Fibroblast of lung (primary cell): Measurements from ENCODE around the gene ITPKA. TPM values are rescaled to one million over a fixed set of nuclear protein-coding genes. Genes with fewer than 3 reads are reported as not detected.
"Not testable (repeated sequence)": the region's sequence is repeated elsewhere in the genome, so short reads cannot be mapped to it uniquely, and the experiment has no call there.

Experiments used
- DNase-seq, 2 donors: peaks; one replicate each; pipeline versions ENCODE4 v3.0.0 to v3.0.0-alpha.2; 2010; ENCODE audit warnings: low read depth in 2 of 2
- H2AFZ ChIP-seq: 2 replicates; pipeline ENCODE4 v1.5.1; 2012; ENCODE audit warnings: low read length, control low read depth, inconsistent platforms
- H3K27ac ChIP-seq: 2 replicates; pipeline ENCODE4 v1.5.1; 2011; ENCODE audit warnings: low read length, control low read depth; ENCODE audit not compliant: insufficient read depth
- H3K27me3 ChIP-seq: 2 replicates; pipeline ENCODE4 v1.5.1; 2011; ENCODE audit warnings: mild to moderate bottlenecking, low read length; ENCODE audit not compliant: control insufficient read depth, insufficient read depth
- H3K36me3 ChIP-seq: 2 replicates; pipeline ENCODE4 v1.5.1; 2011; ENCODE audit warnings: low read length; ENCODE audit not compliant: control insufficient read depth, insufficient read depth
- H3K4me1 ChIP-seq: 2 replicates; pipeline ENCODE4 v1.5.1; 2011; ENCODE audit warnings: low read length; ENCODE audit not compliant: control insufficient read depth, insufficient read depth; ENCODE audit errors: extremely low read depth
- H3K4me2 ChIP-seq: 2 replicates; pipeline ENCODE4 v1.5.1; 2011; ENCODE audit warnings: low read length, control low read depth; ENCODE audit not compliant: insufficient read depth; ENCODE audit errors: extremely low read depth
- H3K4me3 ChIP-seq, 4 experiments: fragments of 200-600 bp in 1 of 4; sonication (generic) in 1 of 4; replicated peaks in 1 of 4; 2 replicates each; pipeline ENCODE4 v1.5.1; 2011 to 2016; ENCODE audit warnings: low read length in 4 of 4, low read depth in 3 of 4, mild to moderate bottlenecking in 3 of 4, control low read depth in 2 of 4, inconsistent platforms in 1 of 4, mixed read lengths in 1 of 4; ENCODE audit not compliant: insufficient read depth in 1 of 4; ENCODE audit errors: control extremely low read depth in 1 of 4
- H3K79me2 ChIP-seq: 2 replicates; pipeline ENCODE4 v1.5.1; 2012; ENCODE audit warnings: mild to moderate bottlenecking, low read length, inconsistent platforms; ENCODE audit not compliant: control insufficient read depth, insufficient read depth
- H3K9ac ChIP-seq: 2 replicates; pipeline ENCODE4 v1.5.1; 2011; ENCODE audit warnings: mild to moderate bottlenecking, low read length, control low read depth; ENCODE audit not compliant: insufficient read depth
- H3K9me3 ChIP-seq: 2 replicates; pipeline ENCODE4 v1.5.1; 2012; ENCODE audit warnings: low read depth, low read length; ENCODE audit not compliant: control insufficient read depth, insufficient read depth
- H4K20me1 ChIP-seq: 2 replicates; pipeline ENCODE4 v1.5.1; 2011; ENCODE audit warnings: low read length; ENCODE audit not compliant: control insufficient read depth, insufficient read depth; ENCODE audit errors: extremely low read depth
- EZH2 ChIP-seq: IDR thresholded peaks from 2 replicates; pipeline ENCODE4 v1.5.1; 2012; ENCODE audit warnings: low read length, control low read depth, mild to moderate bottlenecking; ENCODE audit errors: missing control alignments
- polyA plus RNA-seq, 2 donors: library from polyadenylated mRNA; depleted of rRNA in 1 of 2; stranded (reverse) in 1 of 2; unstranded in 1 of 2; fragments of >200 nt; gene quantifications; 2 replicates each; pipeline ENCODE4 v1.2.1, GENCODE V29; 2011 to 2012; ENCODE audit warnings: missing spikeins in 1 of 2
- total RNA-seq: library from RNA; depleted of rRNA; stranded (reverse); fragments of >200 nt; gene quantifications from 2 replicates; pipeline ENCODE4 v1.2.1, GENCODE V29; 2014
- TF ChIP-seq, protein P1 (sequence below), 2 donors: IDR thresholded peaks in 1 of 2; conservative IDR thresholded peaks in 1 of 2; 1 replicate in 1 of 2; 2 replicates in 1 of 2; pipeline ENCODE4 v1.5.1; 2011 to 2012; ENCODE audit warnings: low read length in 2 of 2, control low read depth in 1 of 2, inconsistent platforms in 1 of 2, low read depth in 1 of 2, mild to moderate bottlenecking in 1 of 2

ITPKA gene
- total and polyA plus RNA-seq, 2 donors (not counting 1 experiment from before 2014, with no cell fraction given) = 0.32 to 35.0 TPM

DNA sequence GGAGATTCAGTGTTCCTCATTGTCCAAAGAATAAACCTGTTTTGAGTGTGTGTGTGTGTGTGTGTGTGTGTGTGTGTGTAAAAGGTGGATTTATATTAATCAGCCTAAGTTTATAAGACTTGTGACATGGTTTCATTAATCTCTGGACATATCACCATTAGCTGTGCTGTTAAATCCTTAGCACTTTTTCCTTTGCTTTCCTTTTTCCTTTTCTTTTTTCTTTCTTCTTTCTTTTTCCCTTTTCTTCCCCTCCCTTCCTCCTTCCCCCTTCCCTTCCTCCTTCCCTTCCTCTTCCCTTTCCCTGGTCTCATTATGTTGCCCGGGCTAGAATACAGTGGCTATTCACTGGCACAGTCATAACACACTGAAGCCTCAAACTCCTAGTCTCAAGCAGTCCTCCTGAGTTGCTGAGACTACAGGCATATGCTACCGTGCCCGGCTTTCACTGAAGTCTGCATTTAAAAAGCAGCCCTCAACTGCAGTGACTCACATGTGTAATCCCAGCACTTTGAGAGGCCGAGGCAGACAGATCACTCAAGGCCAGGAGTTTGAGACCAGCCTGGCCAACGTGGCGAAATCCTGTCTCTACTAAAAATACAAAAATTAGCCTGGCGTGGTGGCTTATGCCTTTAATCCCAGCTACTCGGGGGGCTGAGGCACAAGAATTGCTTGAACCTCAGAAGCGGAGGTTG lies 28.6 kb upstream of the ITPKA start:
- Histone ChIP-seq H3K4me1 (no peaks in the 10 kb centered on the region), H3K27me3 (no peaks in the 10 kb centered on the region), H4K20me1 (no peaks in the 10 kb centered on the region), H3K9ac (no peak overlapping the region), H3K4me3 (no peak overlapping the region), H3K4me2 (no peak overlapping the region), H3K79me2 (no peaks in the 10 kb centered on the region), H2AFZ (no peak overlapping the region), H3K36me3 (peaks cover 1% of the 10 kb centered on the region), H3K9me3 (no peaks in the 10 kb centered on the region), H3K27ac (no peak overlapping the region)
- DNase-seq = no peak
- TF ChIP-seq, protein P1, sequence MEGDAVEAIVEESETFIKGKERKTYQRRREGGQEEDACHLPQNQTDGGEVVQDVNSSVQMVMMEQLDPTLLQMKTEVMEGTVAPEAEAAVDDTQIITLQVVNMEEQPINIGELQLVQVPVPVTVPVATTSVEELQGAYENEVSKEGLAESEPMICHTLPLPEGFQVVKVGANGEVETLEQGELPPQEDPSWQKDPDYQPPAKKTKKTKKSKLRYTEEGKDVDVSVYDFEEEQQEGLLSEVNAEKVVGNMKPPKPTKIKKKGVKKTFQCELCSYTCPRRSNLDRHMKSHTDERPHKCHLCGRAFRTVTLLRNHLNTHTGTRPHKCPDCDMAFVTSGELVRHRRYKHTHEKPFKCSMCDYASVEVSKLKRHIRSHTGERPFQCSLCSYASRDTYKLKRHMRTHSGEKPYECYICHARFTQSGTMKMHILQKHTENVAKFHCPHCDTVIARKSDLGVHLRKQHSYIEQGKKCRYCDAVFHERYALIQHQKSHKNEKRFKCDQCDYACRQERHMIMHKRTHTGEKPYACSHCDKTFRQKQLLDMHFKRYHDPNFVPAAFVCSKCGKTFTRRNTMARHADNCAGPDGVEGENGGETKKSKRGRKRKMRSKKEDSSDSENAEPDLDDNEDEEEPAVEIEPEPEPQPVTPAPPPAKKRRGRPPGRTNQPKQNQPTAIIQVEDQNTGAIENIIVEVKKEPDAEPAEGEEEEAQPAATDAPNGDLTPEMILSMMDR (conservative IDR thresholded peaks at IDR 0.05 in 1 of 2, IDR thresholded peaks at IDR 0.05 in 1 of 2; ENCODE audit: low read depth in 1 of 2, low read length in 2 of 2) = no peak
- TF ChIP-seq EZH2 = no peak

DNA sequence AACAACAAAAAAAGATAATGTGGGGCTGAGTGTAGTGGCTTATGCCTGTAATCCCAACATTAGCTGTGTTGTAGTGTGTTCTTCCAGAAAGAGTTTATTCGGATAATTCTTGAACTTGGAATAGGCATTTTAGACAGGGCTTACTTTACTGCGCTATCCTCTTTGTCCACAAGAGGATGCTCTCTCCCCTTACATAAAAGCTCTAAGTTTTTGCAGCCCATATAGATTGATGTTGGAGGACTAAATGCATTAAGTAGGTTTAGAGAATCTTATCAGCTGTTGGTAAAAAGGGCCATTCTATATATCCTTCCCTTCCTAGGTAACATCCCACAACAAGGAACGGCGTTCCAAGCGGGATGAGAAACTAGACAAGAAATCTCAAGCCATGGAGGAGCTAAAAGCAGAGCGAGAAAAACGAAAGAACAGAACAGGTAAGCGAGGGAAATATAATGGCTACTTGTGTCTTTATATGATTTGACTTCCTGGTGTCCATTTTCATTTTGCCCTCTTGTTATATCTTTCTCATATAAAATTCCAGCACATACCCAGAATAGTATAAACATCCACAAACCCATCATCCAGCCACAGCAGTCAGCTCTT lies 27.8 kb upstream of the ITPKA start:
- Histone ChIP-seq H3K4me2 (no peak overlapping the region), H3K27me3 (no peaks in the 10 kb centered on the region), H3K9me3 (no peaks in the 10 kb centered on the region), H3K4me1 (no peaks in the 10 kb centered on the region), H3K36me3 (peaks cover 5% of the 10 kb centered on the region), H3K27ac (no peak overlapping the region), H2AFZ (no peak overlapping the region), H3K4me3 (no peak overlapping the region), H3K9ac (no peak overlapping the region), H3K79me2 (no peaks in the 10 kb centered on the region), H4K20me1 (no peaks in the 10 kb centered on the region)
- TF ChIP-seq, protein P1 (conservative IDR thresholded peaks at IDR 0.05 in 1 of 2, IDR thresholded peaks at IDR 0.05 in 1 of 2; ENCODE audit: low read depth in 1 of 2, low read length in 2 of 2) = peak; percentile 99 to 100
- TF ChIP-seq EZH2 = no peak
- DNase-seq = peak; percentile 45 to 84

- Histone ChIP-seq H3K4me2 (no peak overlapping the region), H4K20me1 (no peaks in the 10 kb centered on the region), H3K27me3 (no peaks in the 10 kb centered on the region), H3K36me3 (peaks cover 5% of the 10 kb centered on the region), H3K4me1 (no peaks in the 10 kb centered on the region), H3K4me3 (no peak overlapping the region), H3K9me3 (no peaks in the 10 kb centered on the region), H3K27ac (no peak overlapping the region), H3K79me2 (no peaks in the 10 kb centered on the region), H2AFZ (no peak overlapping the region), H3K9ac (no peak overlapping the region)
- no peak for DNase-seq
- TF ChIP-seq, protein P1 (conservative IDR thresholded peaks at IDR 0.05 in 1 of 2, IDR thresholded peaks at IDR 0.05 in 1 of 2; ENCODE audit: low read depth in 1 of 2, low read length in 2 of 2) = no peak
- no peak for TF ChIP-seq EZH2
These were observed 27.0 kb upstream of the ITPKA start for GRCh38 chr15:41466711-41467110.

DNA sequence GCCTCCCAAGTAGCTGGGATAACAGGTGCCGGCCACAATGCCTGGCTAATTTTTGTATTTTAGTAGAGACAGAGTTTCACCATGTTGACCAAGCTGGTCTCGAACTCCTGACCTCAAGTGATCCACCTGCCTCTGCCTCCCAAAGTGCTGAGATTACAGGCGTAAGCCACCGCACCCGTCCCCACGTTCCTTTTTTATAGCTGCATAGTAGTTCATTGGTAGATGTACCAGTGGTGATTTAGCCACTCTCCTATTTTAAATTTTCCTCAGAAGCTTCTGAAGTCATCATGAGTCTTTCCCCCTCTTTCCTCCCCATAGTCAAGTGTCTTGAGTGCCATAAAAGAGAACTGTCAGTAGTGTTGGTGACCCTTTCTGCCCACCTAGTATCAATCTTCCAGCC lies 24.0 kb upstream of the ITPKA start:
- not testable (repeated sequence) for H3K9ac ChIP-seq, H3K79me2 ChIP-seq, H3K4me1 ChIP-seq, H2AFZ ChIP-seq, H3K27ac ChIP-seq, H3K9me3 ChIP-seq, DNase-seq, H4K20me1 ChIP-seq, H3K4me2 ChIP-seq, H3K4me3 ChIP-seq, H3K27me3 ChIP-seq, H3K36me3 ChIP-seq
